GM12872 (cell line): ENCODE measurements around the gene CRHR2.

ENCODE experiments used
- CTCF ChIP-seq: IDR thresholded peaks from 3 replicates; pipeline ENCODE4 v1.5.1; 2011; ENCODE audit warnings: low read depth, mild to moderate bottlenecking, low read length, moderate library complexity; ENCODE audit not compliant: insufficient read depth

CRHR2 gene

GRCh38 chr7:30713392-30713791, 31.1 kb upstream of the CRHR2 start:
- no peak for TF ChIP-seq CTCF

DNA sequence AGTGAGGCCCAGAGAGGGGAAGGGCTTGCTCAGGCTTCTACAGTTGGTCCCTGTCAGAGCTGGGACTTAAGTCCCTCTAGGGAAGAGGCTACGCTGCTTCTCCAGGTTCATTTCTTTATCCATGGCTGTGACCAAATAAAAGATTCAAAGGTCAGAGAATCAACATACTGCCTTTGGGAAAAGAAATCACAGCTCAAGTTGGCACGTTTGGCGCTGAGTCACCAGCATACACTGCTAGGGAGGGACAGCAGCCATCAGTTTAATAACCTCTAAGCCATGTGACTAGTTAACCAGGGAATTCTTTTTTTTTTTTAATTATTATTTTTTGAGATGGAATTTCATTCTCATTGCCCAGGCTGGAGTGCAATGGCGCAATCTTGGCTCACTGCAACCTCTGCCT, 28.4 kb upstream of the CRHR2 start:
- no peak for TF ChIP-seq CTCF

DNA sequence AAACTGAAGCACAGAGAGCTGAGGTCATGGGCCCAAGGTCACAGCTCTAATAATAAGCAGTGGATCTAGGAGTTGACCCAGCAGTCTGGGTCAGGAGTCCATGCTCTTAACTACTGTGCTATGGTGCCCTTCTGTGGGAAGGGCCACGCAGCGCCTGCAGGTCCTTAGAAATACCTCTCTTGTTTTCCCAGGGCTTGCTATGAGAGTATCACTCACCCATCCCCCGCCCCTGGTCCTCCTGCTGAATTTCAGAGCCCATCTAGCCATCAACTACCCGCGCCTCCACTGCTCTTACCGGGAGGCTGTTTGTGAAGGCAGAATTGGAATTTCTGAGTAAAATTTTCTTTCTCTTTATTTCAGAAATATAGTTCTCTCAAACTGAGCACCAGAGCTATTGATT, 27.3 kb upstream of the CRHR2 start:
- TF ChIP-seq CTCF: no peak

DNA sequence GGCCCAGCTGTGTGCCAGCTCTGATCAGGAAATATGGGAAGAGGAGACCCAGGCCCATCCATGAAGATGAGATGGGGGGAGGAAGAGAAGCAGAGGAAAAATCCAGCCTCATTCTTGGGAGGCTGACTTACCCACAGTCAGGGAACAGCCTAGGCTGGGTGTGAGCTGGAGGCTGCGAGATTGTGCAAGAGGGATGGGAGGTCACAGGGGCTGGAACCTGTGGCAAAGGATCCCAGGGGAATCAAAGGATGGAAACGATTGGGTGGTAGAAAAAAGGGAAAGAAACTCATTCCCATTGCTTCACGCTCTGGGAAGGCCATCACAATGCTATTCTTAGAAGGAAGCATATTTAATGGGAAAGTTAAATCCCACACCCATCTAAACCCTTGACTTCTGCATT, 26.7 kb upstream of the CRHR2 start:
- TF ChIP-seq CTCF: no peak

GRCh38 chr7:30708412-30708811, 26.2 kb upstream of the CRHR2 start:
- TF ChIP-seq CTCF: no peak

- no peak for TF ChIP-seq CTCF
These were observed 25.4 kb upstream of the CRHR2 start for GRCh38 chr7:30707391-30708357.

DNA sequence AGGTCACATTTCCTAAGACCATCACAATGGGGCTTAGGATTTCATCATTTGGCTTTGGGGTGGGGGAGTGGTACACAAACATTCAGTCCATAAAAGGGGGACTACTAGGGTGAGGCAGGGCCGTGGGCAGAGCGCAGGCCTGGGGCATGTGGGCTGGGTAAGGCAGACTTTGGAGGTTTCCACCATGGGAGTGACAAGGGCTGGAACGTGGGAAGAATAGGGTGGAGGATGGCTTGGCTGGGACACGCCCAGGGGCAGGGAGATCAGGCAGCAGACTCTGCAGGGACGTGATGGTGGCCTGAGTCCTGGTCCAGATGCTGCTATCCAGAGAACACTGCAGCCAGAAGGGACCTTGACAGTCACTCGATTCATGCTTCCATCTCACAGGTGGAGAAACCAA, 24.7 kb upstream of the CRHR2 start:
- TF ChIP-seq CTCF: no peak
